Suprapubic skin (tissue), 4 donors: ENCODE results near the gene PIK3CA. TPM values are rescaled to one million over a fixed set of nuclear protein-coding genes. Genes with fewer than 3 reads are reported as not detected.

Source experiments
- DNase-seq, 2 donors: peaks; one replicate each; pipeline ENCODE4 v3.0.0-alpha.2; 2019; ENCODE audit warnings: low spot score in 2 of 2
- H3K27ac ChIP-seq: fragments of 200-600 bp; sonication (generic); one replicate; pipeline ENCODE4 v1.5.1; 2019
- H3K27me3 ChIP-seq: fragments of 200-600 bp; sonication (generic); one replicate; pipeline ENCODE4 v1.5.1; 2019
- H3K36me3 ChIP-seq: fragments of 200-600 bp; sonication (generic); one replicate; pipeline ENCODE4 v1.5.1; 2019
- H3K4me1 ChIP-seq: fragments of 200-600 bp; sonication (generic); one replicate; pipeline ENCODE4 v1.5.1; 2019
- H3K4me3 ChIP-seq: fragments of 200-600 bp; sonication (generic); one replicate; pipeline ENCODE4 v1.5.1; 2019; ENCODE audit warnings: mild to moderate bottlenecking
- H3K9me3 ChIP-seq: fragments of 200-600 bp; sonication (generic); one replicate; pipeline ENCODE4 v1.5.1; 2019
- EP300 ChIP-seq: sonication (generic); formaldehyde crosslinking; IDR thresholded peaks from one replicate; pipeline ENCODE4 v1.6.1; 2017; ENCODE audit warnings: antibody characterized with exemption
- POLR2A ChIP-seq, 2 donors: fragments of 450-650 bp; IDR thresholded peaks; one replicate each; pipeline ENCODE4 v1.6.1; 2017; ENCODE audit warnings: antibody characterized with exemption in 2 of 2, mild to moderate bottlenecking in 2 of 2, moderate library complexity in 2 of 2
- POLR2AphosphoS5 ChIP-seq, 3 donors: sonication (generic); formaldehyde crosslinking; IDR thresholded peaks; one replicate each; pipeline ENCODE4 v1.6.1; 2017; ENCODE audit warnings: antibody characterized with exemption in 3 of 3
- WGBS: methylation state at CpG from one replicate; pipeline ENCODE4 v1.1.5; 2018; 5-methylcytosine and 5-hydroxymethylcytosine counted together
- total RNA-seq, 4 donors: library from RNA; depleted of rRNA; stranded (reverse); fragments of >200 nt; gene quantifications; one replicate each; pipeline ENCODE4 v1.1.0, GENCODE V29; 2016
- TF ChIP-seq, protein P1 (sequence below), 2 donors: fragments of 200-600 bp in 1 of 2; fragments of 450-650 bp in 1 of 2; sonication (generic) in 1 of 2; IDR thresholded peaks; one replicate each; pipeline ENCODE4 v1.5.1; 2016 to 2019; ENCODE audit warnings: antibody characterized with exemption in 2 of 2, mild to moderate bottlenecking in 1 of 2, moderate library complexity in 1 of 2

PIK3CA gene
- total RNA-seq, 4 donors from 2014 or later = 14.8 to 26.6 (median 18.6) TPM

DNA sequence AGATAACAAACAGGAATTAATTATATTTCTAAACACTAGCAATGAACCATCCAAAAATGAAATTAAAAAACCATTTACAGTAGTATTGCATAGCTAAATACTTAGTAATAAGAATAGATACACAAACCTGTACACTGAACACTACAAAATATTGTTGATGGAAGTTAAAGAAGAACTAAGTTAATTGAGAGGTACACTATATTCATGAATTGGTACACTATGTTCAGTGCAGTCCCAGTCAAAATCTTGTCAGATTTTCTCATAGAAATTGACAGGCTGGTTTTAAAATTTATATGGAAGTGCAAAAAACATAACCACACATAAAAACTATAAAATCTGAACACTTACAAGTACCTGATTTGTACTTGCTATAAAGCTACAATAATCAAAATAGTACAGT is 24.4 kb downstream of the PIK3CA start:
- no peak for TF ChIP-seq POLR2A (IDR thresholded peaks at IDR 0.05)
- no peak for TF ChIP-seq POLR2AphosphoS5 (IDR thresholded peaks at IDR 0.05)
- no peak for TF ChIP-seq EP300
- TF ChIP-seq, protein P1, sequence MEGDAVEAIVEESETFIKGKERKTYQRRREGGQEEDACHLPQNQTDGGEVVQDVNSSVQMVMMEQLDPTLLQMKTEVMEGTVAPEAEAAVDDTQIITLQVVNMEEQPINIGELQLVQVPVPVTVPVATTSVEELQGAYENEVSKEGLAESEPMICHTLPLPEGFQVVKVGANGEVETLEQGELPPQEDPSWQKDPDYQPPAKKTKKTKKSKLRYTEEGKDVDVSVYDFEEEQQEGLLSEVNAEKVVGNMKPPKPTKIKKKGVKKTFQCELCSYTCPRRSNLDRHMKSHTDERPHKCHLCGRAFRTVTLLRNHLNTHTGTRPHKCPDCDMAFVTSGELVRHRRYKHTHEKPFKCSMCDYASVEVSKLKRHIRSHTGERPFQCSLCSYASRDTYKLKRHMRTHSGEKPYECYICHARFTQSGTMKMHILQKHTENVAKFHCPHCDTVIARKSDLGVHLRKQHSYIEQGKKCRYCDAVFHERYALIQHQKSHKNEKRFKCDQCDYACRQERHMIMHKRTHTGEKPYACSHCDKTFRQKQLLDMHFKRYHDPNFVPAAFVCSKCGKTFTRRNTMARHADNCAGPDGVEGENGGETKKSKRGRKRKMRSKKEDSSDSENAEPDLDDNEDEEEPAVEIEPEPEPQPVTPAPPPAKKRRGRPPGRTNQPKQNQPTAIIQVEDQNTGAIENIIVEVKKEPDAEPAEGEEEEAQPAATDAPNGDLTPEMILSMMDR (IDR thresholded peaks at IDR 0.05) = no peak
- H3K27ac ChIP-seq = no peak overlapping the region
- peaks cover 6% of the 10 kb centered on the region for H3K4me1 ChIP-seq
- no peaks in the 10 kb centered on the region for H3K9me3 ChIP-seq
- no peak overlapping the region for H3K4me3 ChIP-seq
- H3K36me3 ChIP-seq = no peaks in the 10 kb centered on the region
- no peaks in the 10 kb centered on the region for H3K27me3 ChIP-seq
- no peak for DNase-seq

- WGBS = 80% methylated on average over 3 of the region's 3 CpGs
- Histone ChIP-seq H3K27ac (no peak overlapping the region), H3K36me3 (no peaks in the 10 kb centered on the region), H3K9me3 (no peaks in the 10 kb centered on the region), H3K27me3 (no peaks in the 10 kb centered on the region), H3K4me3 (no peak overlapping the region), H3K4me1 (peaks cover 15% of the 10 kb centered on the region)
- no peak for DNase-seq
- TF ChIP-seq, protein P1 (IDR thresholded peaks at IDR 0.05) = no peak
- no peak for TF ChIP-seq EP300
- no peak for TF ChIP-seq POLR2A (IDR thresholded peaks at IDR 0.05)
- no peak for TF ChIP-seq POLR2AphosphoS5 (IDR thresholded peaks at IDR 0.05)
These were observed 26.2 kb downstream of the PIK3CA start for GRCh38 chr3:179174316-179174715.

DNA sequence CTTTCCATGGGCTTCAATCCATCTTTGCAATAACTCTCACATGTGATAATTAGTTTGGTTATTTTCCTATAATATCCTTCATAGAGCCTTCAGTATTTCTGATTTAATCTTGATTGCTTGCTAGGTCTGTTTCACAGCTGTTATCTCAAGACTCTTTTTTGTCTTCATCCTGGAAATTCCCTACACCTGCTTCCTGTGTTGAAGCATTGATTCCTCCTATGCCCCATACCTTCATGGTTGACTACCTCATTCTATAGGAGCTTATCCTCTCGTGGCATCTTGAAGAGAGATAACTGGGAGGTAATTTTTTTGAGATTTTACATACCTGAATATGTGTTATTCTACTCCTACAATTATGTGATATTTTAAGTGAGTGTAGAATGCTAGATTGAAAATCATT is 26.7 kb downstream of the PIK3CA start:
- 60% methylated on average over 1 of the region's 1 CpG for WGBS
- no peak for DNase-seq
- no peaks in the 10 kb centered on the region for H3K9me3 ChIP-seq
- no peak overlapping the region for H3K27ac ChIP-seq
- TF ChIP-seq POLR2AphosphoS5 (IDR thresholded peaks at IDR 0.05) = no peak
- no peak for TF ChIP-seq EP300
- no peak for TF ChIP-seq POLR2A (IDR thresholded peaks at IDR 0.05)
- TF ChIP-seq, protein P1 (IDR thresholded peaks at IDR 0.05) = no peak
- H3K4me3 ChIP-seq = no peak overlapping the region
- H3K36me3 ChIP-seq = no peaks in the 10 kb centered on the region
- H3K4me1 ChIP-seq = peaks cover 21% of the 10 kb centered on the region
- no peaks in the 10 kb centered on the region for H3K27me3 ChIP-seq

- Histone ChIP-seq H3K4me1 (peaks cover 25% of the 10 kb centered on the region), H3K27me3 (no peaks in the 10 kb centered on the region), H3K4me3 (no peak overlapping the region), H3K27ac (no peak overlapping the region), H3K9me3 (no peaks in the 10 kb centered on the region), H3K36me3 (no peaks in the 10 kb centered on the region)
- WGBS = 50% methylated on average over 3 of the region's 3 CpGs
- TF ChIP-seq POLR2A (IDR thresholded peaks at IDR 0.05) (no peak), POLR2AphosphoS5 (IDR thresholded peaks at IDR 0.05) (no peak), EP300 (no peak)
- TF ChIP-seq, protein P1 (IDR thresholded peaks at IDR 0.05) = no peak
- DNase-seq = no peak
These were observed 27.2 kb downstream of the PIK3CA start for GRCh38 chr3:179175358-179175757.

GRCh38 chr3:179177611-179178010 is 29.5 kb downstream of the PIK3CA start:
- DNase-seq = no peak
- Histone ChIP-seq H3K36me3 (no peaks in the 10 kb centered on the region), H3K9me3 (no peaks in the 10 kb centered on the region), H3K27ac (no peak overlapping the region), H3K4me1 (peaks cover 47% of the 10 kb centered on the region), H3K27me3 (no peaks in the 10 kb centered on the region), H3K4me3 (no peak overlapping the region)
- no peak for TF ChIP-seq POLR2A (IDR thresholded peaks at IDR 0.05)
- TF ChIP-seq EP300 = no peak
- TF ChIP-seq, protein P1 (IDR thresholded peaks at IDR 0.05) = no peak
- TF ChIP-seq POLR2AphosphoS5 (IDR thresholded peaks at IDR 0.05) = no peak
